ENCODE results near the gene IMMT. TPM values are rescaled to one million over a fixed set of nuclear protein-coding genes. Genes with fewer than 3 reads are reported as not detected.

The IMMT gene
- total and polyA plus RNA-seq, 9 of the 15 experiments (the other 6 are each of a cell fraction or from before 2014, with no cell fraction given), result 119 to 294 (median 140) TPM

DNA sequence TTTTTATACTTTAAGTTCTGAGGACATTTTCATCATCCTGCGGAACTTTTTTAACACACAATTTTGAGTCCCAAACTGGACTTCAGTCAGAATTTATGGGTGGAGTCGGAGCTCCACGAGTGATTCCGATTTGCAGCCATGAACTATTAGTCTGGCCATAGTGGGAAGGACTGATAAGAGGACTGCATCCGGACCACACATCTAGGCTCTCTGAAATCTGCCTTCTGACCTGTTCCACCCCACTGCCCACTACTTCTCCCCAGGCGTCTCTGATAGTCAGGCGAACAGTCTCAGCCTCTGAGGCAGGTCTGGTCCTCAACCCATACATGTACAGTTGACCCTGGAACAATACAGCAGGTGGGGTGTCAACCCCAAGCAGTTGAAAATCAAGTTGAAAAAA, 9.2 kb upstream of the IMMT start (continued):
- TF ChIP-seq ZFX (CRISPR knock-in tag; IDR thresholded peaks at IDR 0.05), result no peak
- TF ChIP-seq CHD2 (IDR thresholded peaks at IDR 0.05; ENCODE audit: low read depth, low read length), result no peak
- TF ChIP-seq ZNF354B (CRISPR knock-in tag; IDR thresholded peaks at IDR 0.05), result no peak
- TF ChIP-seq, protein P1, sequence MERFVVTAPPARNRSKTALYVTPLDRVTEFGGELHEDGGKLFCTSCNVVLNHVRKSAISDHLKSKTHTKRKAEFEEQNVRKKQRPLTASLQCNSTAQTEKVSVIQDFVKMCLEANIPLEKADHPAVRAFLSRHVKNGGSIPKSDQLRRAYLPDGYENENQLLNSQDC (CRISPR knock-in tag; IDR thresholded peaks at IDR 0.05), result no peak
- no peak for TF ChIP-seq MBD2 (IDR thresholded peaks at IDR 0.05; ENCODE audit: borderline replicate concordance, low read depth)
- TF ChIP-seq HIVEP1 (CRISPR knock-in tag; IDR thresholded peaks at IDR 0.05), result no peak
- TF ChIP-seq, protein P2, sequence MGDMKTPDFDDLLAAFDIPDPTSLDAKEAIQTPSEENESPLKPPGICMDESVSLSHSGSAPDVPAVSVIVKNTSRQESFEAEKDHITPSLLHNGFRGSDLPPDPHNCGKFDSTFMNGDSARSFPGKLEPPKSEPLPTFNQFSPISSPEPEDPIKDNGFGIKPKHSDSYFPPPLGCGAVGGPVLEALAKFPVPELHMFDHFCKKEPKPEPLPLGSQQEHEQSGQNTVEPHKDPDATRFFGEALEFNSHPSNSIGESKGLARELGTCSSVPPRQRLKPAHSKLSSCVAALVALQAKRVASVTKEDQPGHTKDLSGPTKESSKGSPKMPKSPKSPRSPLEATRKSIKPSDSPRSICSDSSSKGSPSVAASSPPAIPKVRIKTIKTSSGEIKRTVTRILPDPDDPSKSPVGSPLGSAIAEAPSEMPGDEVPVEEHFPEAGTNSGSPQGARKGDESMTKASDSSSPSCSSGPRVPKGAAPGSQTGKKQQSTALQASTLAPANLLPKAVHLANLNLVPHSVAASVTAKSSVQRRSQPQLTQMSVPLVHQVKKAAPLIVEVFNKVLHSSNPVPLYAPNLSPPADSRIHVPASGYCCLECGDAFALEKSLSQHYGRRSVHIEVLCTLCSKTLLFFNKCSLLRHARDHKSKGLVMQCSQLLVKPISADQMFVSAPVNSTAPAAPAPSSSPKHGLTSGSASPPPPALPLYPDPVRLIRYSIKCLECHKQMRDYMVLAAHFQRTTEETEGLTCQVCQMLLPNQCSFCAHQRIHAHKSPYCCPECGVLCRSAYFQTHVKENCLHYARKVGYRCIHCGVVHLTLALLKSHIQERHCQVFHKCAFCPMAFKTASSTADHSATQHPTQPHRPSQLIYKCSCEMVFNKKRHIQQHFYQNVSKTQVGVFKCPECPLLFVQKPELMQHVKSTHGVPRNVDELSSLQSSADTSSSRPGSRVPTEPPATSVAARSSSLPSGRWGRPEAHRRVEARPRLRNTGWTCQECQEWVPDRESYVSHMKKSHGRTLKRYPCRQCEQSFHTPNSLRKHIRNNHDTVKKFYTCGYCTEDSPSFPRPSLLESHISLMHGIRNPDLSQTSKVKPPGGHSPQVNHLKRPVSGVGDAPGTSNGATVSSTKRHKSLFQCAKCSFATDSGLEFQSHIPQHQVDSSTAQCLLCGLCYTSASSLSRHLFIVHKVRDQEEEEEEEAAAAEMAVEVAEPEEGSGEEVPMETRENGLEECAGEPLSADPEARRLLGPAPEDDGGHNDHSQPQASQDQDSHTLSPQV (IDR thresholded peaks at IDR 0.05), result no peak
- TF ChIP-seq SIN3A (IDR thresholded peaks at IDR 0.05; ENCODE audit: borderline replicate concordance in 2 of 2, control insufficient read depth in 1 of 2, low read depth in 2 of 2, low read length in 2 of 2), result 0 out of 4 replicates have a peak, but pooled peaks of 1 of the 2 experiments have one; percentile 39
- TF ChIP-seq DNMT1 (IDR thresholded peaks at IDR 0.05), result no peak
- TF ChIP-seq ZBTB8A (IDR thresholded peaks at IDR 0.05; ENCODE audit: partially characterized antibody), result no peak
- no peak for TF ChIP-seq SRSF3 (IDR thresholded peaks at IDR 0.05; ENCODE audit: insufficient read depth, low read length)
- TF ChIP-seq KDM4B (IDR thresholded peaks at IDR 0.05; ENCODE audit: borderline replicate concordance in 2 of 2, low read depth in 1 of 2), result no peak
- TF ChIP-seq CBFA2T3 (IDR thresholded peaks at IDR 0.05), result peak; percentile 92
- TF ChIP-seq HNRNPUL1 (IDR thresholded peaks at IDR 0.05; ENCODE audit: low read length), result no peak
- TF ChIP-seq HDAC2 (IDR thresholded peaks at IDR 0.05), result peak; percentile 85
- no peak for TF ChIP-seq SMARCA5 (IDR thresholded peaks at IDR 0.05)
- TF ChIP-seq, protein P3, sequence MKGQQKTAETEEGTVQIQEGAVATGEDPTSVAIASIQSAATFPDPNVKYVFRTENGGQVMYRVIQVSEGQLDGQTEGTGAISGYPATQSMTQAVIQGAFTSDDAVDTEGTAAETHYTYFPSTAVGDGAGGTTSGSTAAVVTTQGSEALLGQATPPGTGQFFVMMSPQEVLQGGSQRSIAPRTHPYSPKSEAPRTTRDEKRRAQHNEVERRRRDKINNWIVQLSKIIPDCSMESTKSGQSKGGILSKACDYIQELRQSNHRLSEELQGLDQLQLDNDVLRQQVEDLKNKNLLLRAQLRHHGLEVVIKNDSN (CRISPR knock-in tag; IDR thresholded peaks at IDR 0.05), result no peak
- TF ChIP-seq, protein P4, sequence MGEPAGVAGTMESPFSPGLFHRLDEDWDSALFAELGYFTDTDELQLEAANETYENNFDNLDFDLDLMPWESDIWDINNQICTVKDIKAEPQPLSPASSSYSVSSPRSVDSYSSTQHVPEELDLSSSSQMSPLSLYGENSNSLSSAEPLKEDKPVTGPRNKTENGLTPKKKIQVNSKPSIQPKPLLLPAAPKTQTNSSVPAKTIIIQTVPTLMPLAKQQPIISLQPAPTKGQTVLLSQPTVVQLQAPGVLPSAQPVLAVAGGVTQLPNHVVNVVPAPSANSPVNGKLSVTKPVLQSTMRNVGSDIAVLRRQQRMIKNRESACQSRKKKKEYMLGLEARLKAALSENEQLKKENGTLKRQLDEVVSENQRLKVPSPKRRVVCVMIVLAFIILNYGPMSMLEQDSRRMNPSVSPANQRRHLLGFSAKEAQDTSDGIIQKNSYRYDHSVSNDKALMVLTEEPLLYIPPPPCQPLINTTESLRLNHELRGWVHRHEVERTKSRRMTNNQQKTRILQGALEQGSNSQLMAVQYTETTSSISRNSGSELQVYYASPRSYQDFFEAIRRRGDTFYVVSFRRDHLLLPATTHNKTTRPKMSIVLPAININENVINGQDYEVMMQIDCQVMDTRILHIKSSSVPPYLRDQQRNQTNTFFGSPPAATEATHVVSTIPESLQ (CRISPR knock-in tag; IDR thresholded peaks at IDR 0.05), result no peak
- TF ChIP-seq MXI1 (IDR thresholded peaks at IDR 0.05; ENCODE audit: low read depth, low read length), result no peak
- TF ChIP-seq HEY1 (CRISPR knock-in tag; IDR thresholded peaks at IDR 0.05; ENCODE audit: borderline replicate concordance), result no peak
- TF ChIP-seq ZBTB7A (IDR thresholded peaks at IDR 0.05; ENCODE audit: borderline replicate concordance, control insufficient read depth, low read depth, low read length), result no peak
- TF ChIP-seq, protein P5, sequence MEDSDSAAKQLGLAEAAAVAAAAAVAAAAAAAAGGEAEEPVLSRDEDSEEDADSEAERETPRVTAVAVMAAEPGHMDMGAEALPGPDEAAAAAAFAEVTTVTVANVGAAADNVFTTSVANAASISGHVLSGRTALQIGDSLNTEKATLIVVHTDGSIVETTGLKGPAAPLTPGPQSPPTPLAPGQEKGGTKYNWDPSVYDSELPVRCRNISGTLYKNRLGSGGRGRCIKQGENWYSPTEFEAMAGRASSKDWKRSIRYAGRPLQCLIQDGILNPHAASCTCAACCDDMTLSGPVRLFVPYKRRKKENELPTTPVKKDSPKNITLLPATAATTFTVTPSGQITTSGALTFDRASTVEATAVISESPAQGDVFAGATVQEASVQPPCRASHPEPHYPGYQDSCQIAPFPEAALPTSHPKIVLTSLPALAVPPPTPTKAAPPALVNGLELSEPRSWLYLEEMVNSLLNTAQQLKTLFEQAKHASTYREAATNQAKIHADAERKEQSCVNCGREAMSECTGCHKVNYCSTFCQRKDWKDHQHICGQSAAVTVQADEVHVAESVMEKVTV (CRISPR knock-in tag; IDR thresholded peaks at IDR 0.05), result no peak

Data from K562 (cell line).